ENCODE results near the gene LCP2. TPM values are rescaled to one million over a fixed set of nuclear protein-coding genes. Genes with fewer than 3 reads are reported as not detected.

Gene LCP2
- total RNA-seq, 4 donors from 2014 or later: 3.2 to 22.7 (median 6.9) TPM

DNA sequence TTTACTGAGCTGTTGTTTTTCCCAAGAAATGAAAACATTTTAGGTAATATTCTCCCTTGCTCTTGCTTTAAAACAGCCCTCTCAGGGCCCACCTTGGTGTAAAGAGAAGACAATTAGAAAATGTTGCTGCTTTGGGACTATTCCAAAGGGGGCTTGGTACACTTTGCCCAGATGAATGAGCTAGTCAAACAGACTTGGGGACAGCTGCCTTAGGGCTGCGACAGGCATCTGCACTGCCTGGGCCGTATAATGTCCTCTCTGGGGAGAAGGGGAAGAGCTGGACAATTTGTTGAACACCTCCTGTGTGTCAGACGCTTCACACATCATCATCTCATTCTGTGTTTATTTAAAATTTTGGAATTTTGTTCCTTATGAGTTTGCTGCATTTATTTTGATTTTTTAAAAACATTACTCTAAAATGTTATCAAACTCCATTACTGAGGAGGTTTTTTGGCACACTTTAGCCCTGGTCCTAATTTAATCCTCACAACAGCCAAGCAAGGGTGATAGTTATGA, 36.0 kb downstream of the LCP2 start:
- Histone ChIP-seq H3K27me3 (no peaks in the 10 kb centered on the region), H3K4me1 (peaks cover 3% of the 10 kb centered on the region in 2 donors), H3K4me3 (replicated peaks in 1 of 3) (no peak overlapping the region), H3K9me3 (no peaks in the 10 kb centered on the region), H3K27ac (no peak overlapping the region), H3K36me3 (no peaks in the 10 kb centered on the region)
- intact Hi-C loops (cut with DNase I): loop anchor here (10.0 kb wide), 1 partner anchor 83 kb away; no protein-coding TSS in a partner anchor
- no peak for DNase-seq
- WGBS, 2 donors: 94 to 97% methylated on average over 3 of the region's 3 CpGs
- no peak for TF ChIP-seq POLR2A (IDR thresholded peaks at IDR 0.05)
- TF ChIP-seq, protein P1, sequence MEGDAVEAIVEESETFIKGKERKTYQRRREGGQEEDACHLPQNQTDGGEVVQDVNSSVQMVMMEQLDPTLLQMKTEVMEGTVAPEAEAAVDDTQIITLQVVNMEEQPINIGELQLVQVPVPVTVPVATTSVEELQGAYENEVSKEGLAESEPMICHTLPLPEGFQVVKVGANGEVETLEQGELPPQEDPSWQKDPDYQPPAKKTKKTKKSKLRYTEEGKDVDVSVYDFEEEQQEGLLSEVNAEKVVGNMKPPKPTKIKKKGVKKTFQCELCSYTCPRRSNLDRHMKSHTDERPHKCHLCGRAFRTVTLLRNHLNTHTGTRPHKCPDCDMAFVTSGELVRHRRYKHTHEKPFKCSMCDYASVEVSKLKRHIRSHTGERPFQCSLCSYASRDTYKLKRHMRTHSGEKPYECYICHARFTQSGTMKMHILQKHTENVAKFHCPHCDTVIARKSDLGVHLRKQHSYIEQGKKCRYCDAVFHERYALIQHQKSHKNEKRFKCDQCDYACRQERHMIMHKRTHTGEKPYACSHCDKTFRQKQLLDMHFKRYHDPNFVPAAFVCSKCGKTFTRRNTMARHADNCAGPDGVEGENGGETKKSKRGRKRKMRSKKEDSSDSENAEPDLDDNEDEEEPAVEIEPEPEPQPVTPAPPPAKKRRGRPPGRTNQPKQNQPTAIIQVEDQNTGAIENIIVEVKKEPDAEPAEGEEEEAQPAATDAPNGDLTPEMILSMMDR (IDR thresholded peaks at IDR 0.05): no peak

DNA sequence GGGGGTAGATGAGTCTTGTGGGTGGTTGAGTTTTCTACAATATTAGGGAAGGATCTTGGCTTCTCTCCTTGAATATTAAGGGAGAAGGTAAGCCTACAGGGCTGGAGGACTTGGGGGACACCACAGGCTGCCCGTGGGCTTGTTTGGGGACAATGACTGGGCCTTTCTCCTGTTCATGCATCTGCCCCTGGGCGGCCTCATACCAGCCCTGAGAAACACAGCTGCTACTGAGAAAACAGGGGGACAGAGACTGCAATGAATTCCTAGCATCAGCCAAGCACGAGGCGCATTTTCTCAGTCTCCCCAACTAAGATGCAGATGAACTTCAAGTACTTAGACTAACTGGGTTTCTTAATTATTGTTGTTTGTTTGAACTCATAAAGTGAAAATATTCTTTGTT, 40.2 kb downstream of the LCP2 start:
- no peaks in the 10 kb centered on the region for H3K27me3 ChIP-seq
- WGBS, 2 donors: 95 to 98% methylated on average over 4 of the region's 4 CpGs
- H3K36me3 ChIP-seq: no peaks in the 10 kb centered on the region
- H3K4me3 ChIP-seq (replicated peaks in 1 of 3): no peak overlapping the region
- H3K4me1 ChIP-seq: peaks cover 0 to 7% of the 10 kb centered on the region in 2 donors
- intact Hi-C loops (cut with DNase I): no loop called here
- H3K27ac ChIP-seq: no peak overlapping the region
- TF ChIP-seq POLR2A (IDR thresholded peaks at IDR 0.05): no peak
- TF ChIP-seq, protein P1 (IDR thresholded peaks at IDR 0.05): no peak
- DNase-seq: no peak
- no peaks in the 10 kb centered on the region for H3K9me3 ChIP-seq

DNA sequence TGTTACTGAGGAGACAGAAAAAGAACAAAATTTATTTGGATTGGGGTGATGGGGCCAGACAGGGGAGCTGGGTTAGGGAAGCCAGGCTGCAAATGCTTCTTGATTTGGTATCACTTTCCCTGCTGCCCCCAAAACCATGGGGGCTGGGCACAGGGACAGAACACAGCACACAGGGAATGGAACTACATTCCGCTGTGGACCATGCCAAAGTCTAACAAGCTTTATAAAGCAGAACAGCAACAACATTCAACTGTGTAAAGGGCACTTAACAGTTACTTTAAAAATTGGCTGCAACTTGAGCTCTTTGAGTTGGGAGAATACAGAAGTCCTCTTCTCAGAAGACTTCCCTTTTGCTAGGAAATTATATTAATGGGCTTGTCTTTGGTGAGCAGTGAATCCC, 41.0 kb downstream of the LCP2 start:
- no peak overlapping the region for H3K27ac ChIP-seq
- TF ChIP-seq POLR2A (IDR thresholded peaks at IDR 0.05): no peak
- TF ChIP-seq, protein P1 (IDR thresholded peaks at IDR 0.05): no peak
- intact Hi-C loops (cut with DNase I): no loop called here
- DNase-seq: peak; percentile 23 to 37
- no peaks in the 10 kb centered on the region for H3K9me3 ChIP-seq
- H3K4me3 ChIP-seq (replicated peaks in 1 of 3): no peak overlapping the region
- H3K36me3 ChIP-seq: no peaks in the 10 kb centered on the region
- H3K4me1 ChIP-seq: peaks cover 0 to 7% of the 10 kb centered on the region in 2 donors
- no peaks in the 10 kb centered on the region for H3K27me3 ChIP-seq
- whole genome bisulfite sequencing, 2 donors: 50 to 64% methylated on average over 1 of the region's 1 CpG

DNA sequence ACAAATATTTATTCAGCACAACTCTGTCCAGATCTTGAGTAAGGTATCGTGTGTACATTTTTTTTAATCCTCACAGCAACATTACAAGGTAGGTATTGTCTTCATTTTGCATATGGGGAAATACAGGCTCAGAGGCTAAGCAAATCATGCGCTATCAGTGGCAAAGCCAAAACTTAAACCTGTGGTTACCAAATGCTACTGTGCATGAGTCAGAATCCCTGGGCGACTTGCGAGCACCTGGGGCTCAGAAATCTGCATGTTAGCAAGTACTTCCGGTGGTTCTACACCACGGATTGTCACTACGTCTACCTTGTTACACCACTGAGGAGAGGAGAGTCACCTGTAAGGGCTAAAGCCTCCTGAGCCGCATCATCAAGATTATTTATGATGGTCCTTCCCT, 43.5 kb downstream of the LCP2 start:
- Histone ChIP-seq H3K9me3 (no peaks in the 10 kb centered on the region), H3K4me1 (peaks cover 0 to 7% of the 10 kb centered on the region in 2 donors), H3K36me3 (no peaks in the 10 kb centered on the region), H3K27ac (no peak overlapping the region), H3K4me3 (replicated peaks in 1 of 3) (no peak overlapping the region), H3K27me3 (no peaks in the 10 kb centered on the region)
- TF ChIP-seq, protein P1 (IDR thresholded peaks at IDR 0.05): no peak
- no peak for TF ChIP-seq POLR2A (IDR thresholded peaks at IDR 0.05)
- intact Hi-C loops (cut with DNase I): no loop called here
- WGBS, 2 donors: 92 to 95% methylated on average over 8 of the region's 8 CpGs
- no peak for DNase-seq

DNA sequence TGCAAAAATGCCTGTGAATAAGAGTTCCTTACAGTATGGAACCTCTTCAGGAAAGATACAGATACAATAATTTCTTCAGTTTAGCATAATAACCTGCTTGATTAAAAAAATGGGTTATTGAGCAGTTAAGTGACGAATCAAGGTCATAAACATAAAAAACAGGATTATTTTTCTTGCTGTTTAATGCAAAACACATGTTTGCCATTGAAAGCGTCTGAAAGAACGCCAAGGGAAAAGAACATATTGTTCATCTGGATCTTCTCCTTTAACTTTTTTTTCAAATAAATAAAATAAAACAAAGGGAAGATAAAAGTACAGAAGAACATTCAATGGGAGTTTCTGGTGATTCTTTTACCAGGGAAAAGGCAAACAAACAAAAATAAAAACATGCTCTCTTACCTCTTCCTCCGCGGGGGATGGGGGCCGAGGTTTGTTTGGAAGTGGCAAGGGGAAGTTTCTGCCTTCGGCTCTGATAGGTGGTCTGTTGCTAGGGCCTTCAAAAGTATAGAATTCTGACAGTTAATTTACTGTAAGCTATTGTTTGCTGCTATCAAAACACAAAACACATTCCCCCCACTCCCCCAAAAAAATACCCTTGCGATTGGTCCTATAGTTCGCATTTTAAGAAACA, 44.7 kb downstream of the LCP2 start:
- H3K36me3 ChIP-seq: no peaks in the 10 kb centered on the region
- TF ChIP-seq POLR2A (IDR thresholded peaks at IDR 0.05): no peak
- TF ChIP-seq, protein P1 (IDR thresholded peaks at IDR 0.05): no peak
- H3K9me3 ChIP-seq: no peaks in the 10 kb centered on the region
- no peak overlapping the region for H3K27ac ChIP-seq
- 70 to 76% methylated on average over 9 of the region's 9 CpGs for WGBS, 2 donors
- H3K27me3 ChIP-seq: no peaks in the 10 kb centered on the region
- peaks cover 0 to 7% of the 10 kb centered on the region in 2 donors for H3K4me1 ChIP-seq
- DNase-seq: no peak
- H3K4me3 ChIP-seq (replicated peaks in 1 of 3): no peak overlapping the region
- intact Hi-C loops (cut with DNase I): no loop called here
